Activated effector memory CD4-positive, alpha-beta T cell treated with Interleukin-2 at 50 U/mL for 16 hours (primary cell): ENCODE results near the gene RGL4.
"Not testable (repeated sequence)": the region's sequence is repeated elsewhere in the genome, so short reads cannot be mapped to it uniquely, and the experiment has no call there.

ENCODE experiments used
- DNase-seq: peaks from one replicate; pipeline ENCODE4 v3.0.0-alpha.2; 2020

The RGL4 gene, protein sequence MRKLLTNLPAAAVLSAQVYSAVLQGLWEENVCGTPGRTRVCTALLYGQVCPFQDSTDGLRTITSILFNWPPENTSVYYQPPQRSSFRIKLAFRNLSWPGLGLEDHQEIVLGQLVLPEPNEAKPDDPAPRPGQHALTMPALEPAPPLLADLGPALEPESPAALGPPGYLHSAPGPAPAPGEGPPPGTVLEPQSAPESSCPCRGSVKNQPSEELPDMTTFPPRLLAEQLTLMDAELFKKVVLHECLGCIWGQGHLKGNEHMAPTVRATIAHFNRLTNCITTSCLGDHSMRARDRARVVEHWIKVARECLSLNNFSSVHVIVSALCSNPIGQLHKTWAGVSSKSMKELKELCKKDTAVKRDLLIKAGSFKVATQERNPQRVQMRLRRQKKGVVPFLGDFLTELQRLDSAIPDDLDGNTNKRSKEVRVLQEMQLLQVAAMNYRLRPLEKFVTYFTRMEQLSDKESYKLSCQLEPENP

DNA sequence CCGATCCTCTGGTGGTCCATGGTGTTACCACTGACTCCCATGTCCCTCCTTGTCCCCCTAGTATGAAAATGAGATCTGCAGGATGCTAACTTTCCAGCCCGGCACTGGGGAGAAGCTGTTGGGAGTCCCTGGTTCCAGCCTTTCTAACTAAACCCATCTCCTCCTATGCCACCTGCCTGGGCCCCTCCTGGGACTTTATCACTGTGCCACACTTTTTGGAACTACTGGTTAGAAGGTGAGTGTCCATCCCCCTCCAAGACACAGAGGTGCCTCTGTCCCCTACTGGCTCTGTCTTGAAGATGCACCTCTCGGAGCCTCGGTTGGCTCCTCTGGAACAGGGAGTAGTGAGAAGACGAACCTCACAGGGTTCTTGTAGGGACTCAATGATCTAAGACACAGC, at the start of gene RGL4:
Gene RGL4 (plus strand): TSS at position 301 of the 400 bp plus-strand sequence. CDS start 1,018 bp downstream, outside the sequence.
- DNase-seq = no peak

DNA sequence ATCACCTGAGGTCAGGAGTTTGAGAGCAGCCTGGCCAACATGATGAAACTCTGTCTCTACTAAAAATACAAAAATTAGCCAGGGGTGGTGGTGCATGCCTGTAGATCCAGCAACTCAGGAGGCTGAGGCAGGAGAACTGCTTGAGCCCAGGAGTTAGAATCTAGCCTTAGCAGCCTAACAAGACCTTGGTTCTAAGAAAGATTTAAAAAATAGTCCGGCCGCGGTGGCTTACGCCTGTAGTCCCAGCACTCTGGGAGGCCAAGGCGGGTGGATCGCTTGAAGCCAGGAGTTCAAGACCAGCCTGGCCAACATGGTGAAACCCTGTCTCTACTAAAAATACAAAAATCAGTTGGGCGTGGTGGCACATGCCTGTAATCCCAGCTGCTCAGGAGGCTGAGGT, 44.3 kb upstream of the RGL4 start:
- DNase-seq = not testable (repeated sequence)

DNA sequence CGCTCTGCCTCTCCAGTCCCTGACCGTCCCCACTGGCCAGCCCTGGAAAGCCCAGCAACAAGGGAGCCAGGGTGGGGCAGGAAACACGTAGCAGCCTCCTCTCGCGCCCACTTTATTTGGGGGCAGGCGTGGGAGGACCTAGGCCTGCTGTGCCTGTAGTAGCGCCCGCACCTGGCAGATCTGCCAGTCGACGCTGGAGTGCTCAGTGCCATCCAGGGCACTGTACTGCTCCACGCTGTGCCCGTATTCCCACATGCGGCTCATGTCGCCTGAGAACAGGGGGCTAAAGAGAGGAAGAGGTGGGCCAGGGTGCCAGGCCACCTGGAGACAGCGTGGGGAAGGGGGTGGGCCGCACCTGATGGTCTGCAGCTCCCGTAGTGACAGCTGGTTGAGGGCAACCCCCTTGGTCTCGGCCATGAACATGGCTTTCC, 41.7 kb upstream of the RGL4 start:
- DNase-seq = no peak

DNA sequence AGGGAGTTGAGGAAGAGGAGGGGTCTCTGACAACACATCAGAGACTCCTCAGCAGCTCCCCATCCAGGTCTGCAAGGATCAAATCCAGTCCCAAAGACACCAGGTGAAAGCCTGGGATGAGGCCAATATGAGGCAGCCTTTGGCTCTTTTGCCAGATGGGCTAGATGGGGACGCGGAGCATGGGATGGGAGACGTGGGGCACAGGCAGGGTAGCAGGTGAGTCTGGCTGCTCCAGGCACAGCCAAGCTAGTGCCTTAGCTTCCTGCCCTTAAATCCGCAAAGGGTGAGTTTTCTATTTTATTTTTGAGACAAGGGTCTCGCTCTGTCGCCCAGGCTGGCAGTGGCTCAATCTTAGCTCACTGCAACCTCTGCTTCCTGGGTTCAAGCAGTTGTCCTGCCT, 39.1 kb upstream of the RGL4 start:
- DNase-seq = no peak

DNA sequence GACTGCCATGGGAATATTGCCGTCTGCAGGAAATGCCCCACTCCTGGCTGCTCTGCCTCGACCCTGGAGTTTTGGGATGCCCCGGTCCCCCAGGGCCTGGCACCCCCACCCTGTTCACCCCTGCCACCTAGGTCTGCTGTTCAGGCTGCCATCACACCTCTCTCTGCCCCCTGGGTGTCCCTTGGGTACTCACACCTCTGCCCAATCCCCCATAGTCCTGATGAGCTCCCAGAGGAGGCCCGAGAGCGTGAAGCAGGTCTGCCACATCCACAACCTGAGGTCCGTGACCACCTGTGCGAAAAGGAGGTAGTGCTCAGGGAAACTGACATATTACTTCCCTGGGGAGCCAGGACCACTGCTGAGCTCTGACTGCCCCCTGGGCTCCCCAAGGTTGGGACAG, 38.5 kb upstream of the RGL4 start:
- DNase-seq = no peak

DNA sequence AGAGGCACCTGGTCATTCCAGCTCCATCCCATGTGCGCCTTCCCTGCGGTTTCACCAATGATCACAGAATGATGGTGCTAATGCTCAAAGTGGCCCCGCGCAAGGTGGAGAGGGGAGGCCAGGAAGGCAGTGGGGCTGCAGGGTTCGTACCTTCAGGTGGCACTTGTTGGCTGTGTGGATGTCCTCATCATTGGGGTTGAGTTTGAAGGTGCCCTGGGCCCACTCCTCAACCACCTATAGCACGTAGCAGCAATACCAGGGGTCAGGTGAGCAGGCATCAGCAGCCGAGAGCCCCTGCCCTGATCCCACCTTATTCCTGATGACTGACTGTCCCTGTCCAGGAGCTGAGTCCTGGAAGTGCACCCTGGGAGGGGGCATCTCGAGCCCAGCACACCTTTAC, 38.1 kb upstream of the RGL4 start:
- no peak for DNase-seq

DNA sequence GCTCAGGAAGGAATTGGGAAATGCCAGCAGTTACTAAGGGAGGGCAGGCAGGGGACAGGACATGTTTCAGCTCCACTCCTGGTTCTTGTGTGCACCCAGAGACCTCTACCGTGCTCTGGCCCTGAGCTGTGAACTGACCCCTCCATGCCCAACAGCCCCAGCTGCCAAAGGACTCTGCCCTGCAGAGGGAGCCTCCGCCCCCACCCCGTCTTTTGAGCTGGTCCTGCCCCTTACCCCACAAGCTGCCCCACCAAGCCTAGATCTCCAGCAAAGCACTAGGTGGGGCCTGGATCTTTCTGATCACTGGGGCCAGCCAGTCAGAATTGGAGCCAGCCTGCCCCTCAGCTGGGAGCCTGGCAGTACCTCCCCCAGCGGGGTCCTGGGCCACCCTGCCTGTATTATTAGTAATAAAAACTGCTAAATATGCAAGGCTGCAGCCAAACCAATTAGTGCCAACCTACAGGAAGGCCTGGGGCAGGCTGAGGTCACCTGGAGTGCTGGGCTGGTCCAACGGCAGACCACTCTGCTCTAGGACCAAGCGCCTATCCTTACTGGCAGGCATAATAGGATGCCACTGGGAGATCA, 34.8 kb upstream of the RGL4 start:
- no peak for DNase-seq

DNA sequence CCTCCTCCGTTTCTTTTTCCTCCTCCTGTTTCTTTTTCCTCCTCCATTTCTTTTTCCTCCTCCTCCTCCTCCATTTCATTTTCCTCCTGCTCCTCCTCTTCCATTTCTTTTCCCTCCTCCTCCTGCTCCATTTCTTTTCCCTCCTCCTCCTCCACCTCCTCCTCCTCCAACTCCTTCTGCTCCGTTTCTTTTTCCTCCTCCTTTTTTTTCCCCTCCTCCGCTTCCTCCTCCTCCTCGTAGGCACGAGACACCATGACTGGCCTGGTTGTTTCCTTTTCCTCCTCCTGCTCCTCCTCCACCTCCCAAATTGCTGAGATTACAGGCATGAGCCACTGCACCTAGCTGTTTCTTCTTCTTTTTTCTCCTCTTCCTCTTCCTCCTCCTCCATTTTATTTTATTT, 33.1 kb upstream of the RGL4 start:
- no peak for DNase-seq

DNA sequence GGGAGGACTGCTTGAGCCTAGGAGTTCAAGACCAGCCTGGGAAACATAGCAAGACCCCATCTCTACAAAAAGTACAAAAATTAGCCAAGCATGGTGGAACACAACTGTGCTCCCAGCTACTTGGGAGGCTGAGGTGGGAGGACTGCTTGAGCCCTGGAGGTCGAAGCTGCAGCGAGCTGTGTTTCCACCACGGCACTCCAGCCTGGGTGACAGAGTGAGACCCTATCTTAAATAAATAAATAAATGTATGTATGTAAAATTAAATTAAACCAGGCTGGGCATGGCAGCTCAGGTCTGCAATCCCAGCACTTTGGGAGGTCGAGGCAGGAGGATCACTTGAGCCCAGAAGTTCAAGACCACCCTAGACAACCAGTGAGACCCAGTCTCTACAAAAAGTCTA, 30.4 kb upstream of the RGL4 start:
- not testable (repeated sequence) for DNase-seq

DNA sequence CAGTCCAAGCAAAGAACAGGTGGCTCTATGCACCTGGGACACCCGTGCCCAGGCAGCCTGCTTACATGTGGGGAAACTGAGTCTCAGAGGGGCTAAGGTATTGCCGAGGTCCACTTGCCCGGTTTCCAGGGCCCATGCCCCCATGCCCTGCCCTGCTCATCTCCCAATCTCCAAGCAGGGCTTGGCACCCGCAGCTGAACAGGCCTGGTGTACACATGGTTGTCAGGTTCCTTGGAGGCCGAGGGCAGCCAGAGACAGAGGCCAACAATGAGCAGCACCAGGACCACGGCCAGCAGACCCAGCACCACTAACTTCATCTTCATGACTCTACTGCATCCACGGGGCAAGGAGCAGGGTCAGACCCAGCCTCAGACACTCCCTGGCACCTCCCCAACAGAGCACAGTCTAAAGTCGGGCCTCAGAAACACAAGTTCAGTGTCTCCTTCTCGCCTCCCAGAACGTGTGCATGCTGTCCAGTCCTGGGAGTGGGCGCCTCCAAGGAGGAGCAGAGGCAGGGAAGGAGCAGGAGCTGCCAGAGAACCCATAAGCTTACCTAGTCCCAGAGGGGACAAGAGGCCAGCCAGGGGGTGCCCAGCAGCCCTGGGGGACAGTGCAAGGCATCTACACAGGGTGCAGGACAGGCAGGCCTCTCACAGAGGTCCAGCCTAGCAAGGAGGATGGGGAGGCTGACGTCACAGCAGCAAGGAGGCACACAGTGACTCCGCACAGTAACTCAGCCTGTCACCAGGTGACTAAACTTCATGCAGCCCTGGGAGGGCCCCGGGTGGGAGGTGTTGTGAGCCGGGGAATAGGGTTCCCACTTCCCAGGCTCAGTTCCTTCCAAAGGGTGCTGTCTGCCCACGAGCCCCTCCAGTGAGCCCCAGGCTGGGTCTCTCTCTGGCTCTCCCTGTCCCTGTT, 20.2 kb upstream of the RGL4 start:
- DNase-seq = no peak

DNA sequence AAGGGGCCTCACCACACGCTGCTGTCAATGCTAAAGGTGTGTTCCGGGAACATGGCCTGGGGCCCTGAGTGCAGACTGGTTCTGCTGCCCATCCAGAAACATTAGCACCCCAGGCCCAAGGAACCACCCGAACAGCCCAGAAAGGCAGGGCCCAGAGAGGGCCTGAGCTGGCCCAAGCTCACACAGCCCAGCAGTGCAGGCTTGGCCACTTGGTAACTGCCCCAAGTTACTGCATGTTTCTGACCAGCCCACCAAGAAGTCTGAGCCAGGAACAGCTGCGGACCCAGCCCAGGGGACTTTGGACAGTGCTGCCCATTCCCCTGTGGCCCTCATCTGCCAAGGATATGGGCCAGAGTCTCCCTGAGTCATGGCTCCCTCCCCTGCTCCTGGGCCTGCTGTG, 19.4 kb upstream of the RGL4 start:
- DNase-seq = not testable (repeated sequence)

DNA sequence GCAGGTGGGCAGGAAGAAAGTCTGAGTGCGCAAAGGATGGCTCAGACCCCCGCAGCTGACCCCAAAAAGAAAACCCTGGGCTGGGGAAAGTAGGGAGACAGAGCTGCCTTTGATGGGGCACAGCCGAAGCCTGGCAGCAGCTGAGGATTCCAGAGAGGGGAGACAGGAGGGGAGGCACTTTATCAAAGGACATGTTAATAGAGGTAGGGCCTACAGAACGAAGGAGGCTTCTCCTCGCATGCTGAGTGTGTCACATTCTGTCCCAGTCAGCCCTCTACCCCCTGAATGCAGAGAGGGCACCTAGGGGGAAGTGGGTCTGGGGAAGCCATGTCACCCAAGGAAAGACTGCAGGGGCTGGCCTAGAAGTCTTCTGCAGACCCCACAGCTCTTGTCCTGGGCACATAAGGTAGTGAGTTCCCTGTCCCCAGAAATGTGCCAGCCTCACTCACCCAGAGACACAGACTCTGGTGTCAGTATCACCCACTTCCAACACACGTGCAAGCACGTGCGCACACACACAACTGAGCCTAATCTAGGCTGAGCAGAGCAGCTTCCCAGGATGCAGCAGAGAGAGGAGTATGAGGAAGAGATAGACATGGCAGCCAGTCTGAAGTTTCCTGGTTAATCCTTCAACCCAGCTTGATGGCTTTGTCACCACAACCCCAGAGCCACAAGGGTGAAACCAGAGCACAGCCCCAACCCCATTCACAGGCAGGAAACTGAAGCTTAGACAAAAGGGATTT, 18.3 kb upstream of the RGL4 start:
- DNase-seq = not testable (repeated sequence)

DNA sequence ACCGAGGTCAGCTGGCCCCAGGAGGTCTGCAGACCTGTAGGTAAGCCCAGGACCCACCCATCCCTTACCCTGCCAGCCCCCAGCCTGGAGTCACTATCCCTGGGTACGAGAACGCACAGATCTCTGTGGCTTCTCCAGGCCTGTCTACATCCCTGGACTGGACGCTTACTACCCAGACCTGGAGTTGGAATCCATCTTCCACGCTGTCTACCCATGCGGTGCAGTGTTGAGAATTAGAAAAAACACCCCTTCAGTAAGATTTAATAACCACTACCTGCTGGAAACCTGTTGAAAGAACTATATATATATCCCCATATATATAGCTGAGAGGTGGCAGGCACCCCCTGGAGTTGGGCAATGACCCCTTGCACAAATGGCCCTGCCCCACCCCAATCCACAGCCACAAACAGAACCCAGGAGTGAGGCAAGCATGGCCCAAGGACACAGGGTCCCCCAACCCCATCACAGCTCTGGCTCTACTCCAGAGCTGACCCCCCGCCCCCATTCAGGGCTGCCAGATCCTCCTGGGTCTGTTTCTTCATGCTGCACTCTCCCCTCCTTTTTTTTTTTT, 17.7 kb upstream of the RGL4 start:
- no peak for DNase-seq

DNA sequence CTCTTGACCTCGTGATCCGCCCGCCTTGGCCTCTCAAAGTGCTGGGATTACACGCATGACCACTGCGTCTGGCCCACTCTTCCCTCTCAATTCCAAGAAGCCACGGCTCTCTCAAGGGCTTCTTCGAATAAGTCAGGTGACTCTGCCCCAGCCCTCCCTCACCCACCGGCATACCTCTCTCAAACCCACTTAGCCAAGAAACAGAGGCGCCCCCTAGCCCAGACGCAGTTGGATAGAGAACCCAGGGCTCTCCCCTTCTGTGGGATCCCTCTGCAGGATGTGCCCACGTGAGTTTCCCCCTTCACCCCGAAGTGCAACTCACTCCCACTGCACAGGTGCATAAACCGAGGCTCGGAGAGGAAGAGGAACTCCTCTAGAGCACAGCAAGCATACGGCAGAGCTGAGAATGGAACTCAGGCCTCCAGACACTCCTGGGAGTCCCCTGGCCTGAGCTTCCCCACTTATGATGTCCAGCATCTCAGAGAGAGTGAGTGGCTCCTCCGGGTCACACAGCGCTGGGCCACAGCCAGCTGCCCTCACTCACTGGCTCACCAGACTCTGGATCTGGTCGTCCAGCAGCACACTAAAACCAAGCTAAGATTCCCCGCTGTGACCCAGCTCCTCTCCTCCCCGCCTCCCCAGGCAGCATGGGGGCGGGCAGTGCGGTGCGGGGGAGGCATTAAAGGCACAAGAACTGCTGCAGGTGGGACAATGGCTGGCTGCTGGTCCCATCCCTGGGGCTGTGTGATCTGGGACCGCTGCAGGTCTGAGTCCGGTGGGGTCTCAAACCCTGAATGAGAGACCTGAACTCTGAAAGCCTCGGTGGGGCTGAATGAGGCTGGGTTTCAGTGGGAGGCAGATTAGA, 16.8 kb upstream of the RGL4 start:
- DNase-seq = no peak

DNA sequence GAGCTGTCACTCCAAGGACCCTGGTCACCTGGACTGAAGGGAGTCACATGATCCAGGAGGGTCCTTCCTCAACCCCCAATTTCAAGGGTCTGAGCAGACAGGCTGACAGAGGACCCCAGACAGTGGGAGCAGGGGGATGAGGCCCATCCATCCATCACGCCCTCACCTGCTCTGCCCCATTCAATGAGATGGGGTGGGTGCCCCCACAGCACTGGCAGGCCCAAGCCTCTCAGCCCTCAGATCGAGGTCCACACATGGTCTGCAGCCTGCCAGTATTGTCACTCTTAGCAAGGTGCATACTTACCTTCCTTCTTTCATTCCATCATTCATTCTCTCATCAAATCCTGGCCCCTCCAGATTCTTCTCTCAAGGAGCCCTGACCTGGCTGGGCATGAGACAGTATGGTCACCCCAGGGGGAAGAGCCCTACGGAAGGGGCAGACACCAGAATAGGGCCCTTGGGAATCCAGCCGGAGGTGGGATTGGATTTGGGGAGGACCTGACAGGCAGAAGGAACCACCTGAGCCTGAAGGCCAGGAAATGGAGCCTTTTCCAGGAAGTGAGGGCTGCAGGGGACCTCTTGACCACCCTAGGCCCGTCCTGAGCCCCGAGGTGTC, 15.8 kb upstream of the RGL4 start:
- not testable (repeated sequence) for DNase-seq

DNA sequence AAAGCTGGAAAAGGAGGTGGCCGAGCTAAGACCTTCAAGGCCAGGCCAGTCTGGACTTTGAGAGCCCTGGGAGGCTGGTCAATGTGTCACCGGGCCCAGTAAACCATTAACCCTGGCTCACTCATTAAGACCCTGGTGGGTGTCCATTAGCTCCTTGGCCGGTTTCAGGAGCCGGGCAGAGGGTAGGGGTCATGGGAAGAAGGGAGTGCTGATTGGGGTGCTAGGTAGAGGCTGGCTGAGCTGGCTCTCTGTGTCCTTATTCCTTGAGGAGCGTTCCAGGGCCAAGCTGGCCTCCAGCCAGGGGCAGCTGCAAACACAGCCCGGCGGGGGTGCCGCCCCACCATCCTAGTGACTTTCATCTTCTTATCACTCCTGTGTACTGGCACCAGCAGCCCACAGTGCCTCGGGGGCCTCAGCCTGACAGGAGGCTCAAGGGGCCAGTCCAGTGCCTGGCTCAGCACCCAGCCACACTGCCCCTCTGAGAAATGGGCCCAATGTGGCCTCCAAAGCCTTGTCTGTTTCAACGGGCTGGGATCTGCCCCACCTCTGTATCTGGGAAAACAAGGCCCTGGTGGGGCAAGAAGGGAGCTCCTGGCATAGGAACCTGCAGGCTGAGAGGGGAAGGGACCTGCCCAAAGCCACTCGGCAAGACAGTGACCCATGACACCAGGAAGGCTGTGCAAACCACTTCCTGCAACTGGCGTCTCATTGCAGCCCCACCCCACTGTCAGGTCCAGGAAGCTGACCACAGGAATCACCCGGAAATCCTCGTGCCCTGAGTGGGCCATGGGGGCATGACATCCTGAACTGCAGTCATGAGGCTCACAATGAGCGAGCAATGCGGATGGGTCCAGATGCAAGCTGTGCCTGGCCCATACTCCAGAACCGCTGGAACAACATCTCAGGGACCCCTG, 15.1 kb upstream of the RGL4 start:
- no peak for DNase-seq

DNA sequence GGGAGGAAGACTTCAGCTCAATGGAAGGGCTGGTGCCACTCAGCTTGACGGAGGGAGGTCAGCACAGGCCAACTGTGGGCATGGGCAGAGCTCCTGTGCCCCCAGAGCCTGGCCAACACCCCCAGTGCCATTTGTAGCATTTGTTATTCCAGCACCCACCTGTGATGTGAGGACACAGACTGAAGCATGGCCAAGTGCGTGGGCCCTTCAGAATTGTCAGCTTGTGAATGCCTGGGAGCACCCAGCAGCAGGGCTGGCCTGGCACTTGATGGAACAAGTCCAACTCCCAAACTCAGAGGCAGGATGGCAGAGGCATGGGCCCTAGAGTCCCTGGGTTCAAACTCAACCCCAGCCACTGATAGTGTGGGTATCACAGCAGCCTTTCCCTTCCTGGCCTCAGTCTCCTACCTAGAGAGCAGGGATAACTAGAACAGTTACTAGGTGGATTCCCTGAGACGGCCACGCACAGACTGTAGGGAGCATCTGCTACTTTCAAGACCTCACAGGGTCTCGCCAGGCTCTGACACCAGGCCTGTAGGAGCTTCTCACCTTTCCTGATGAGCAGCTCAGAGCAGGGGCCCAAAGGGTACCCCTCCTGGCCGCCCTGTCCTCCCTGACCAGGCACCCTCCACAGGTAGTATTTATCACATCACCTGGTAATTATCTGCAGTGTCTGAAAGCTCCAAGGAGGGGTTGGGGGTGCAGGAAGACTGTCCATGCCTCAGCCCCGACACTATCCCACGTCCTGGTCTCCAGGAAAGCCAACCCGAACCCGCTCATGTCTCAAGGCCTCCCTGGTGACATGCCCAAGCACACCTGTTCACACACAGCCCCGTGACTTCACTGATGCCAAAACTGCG, 13.7 kb upstream of the RGL4 start:
- not testable (repeated sequence) for DNase-seq

DNA sequence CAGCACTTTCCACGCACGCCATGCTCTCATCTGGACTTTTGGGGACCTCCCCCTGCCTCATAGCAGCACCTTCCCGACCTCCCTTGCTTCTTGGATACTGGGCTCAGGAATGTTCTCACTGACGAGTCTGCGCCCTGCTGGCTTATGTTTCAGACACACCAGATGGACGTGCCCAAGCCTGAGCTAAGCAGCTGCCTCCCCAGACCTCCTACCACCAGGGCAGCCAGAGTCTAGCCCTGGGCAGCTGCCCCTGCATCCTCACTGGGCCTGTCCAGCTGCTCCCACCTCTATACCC, 13.2 kb upstream of the RGL4 start:
- no peak for DNase-seq

DNA sequence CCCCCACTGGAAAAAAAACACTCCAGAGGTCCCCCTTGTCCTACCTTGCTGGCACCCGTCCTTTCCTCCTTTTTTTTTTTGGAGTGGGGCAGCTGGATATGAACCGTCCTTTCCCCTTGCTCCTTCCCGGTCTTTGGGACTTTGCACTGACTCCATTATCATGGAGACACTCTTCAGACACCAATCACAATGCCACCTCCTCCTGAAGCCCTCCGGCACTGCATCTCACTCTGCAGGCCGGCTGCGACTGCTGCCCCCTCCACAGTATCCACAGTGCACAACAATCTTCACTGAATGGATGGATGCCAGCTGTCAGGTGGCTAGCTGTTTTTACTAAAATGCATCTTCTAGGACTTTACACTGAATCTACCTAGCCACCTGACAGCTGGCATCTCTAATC, 12.7 kb upstream of the RGL4 start:
- DNase-seq = no peak
